CD4-positive, alpha-beta T cell treated with Interleukin-17A for 1 hour (primary cell): ENCODE results near the gene SGMS1.
"Not testable (repeated sequence)": the region's sequence is repeated elsewhere in the genome, so short reads cannot be mapped to it uniquely, and the experiment has no call there.

ENCODE experiments used
- DNase-seq: peaks from one replicate; pipeline ENCODE4 v3.0.0-alpha.2; 2020

SGMS1 gene

DNA sequence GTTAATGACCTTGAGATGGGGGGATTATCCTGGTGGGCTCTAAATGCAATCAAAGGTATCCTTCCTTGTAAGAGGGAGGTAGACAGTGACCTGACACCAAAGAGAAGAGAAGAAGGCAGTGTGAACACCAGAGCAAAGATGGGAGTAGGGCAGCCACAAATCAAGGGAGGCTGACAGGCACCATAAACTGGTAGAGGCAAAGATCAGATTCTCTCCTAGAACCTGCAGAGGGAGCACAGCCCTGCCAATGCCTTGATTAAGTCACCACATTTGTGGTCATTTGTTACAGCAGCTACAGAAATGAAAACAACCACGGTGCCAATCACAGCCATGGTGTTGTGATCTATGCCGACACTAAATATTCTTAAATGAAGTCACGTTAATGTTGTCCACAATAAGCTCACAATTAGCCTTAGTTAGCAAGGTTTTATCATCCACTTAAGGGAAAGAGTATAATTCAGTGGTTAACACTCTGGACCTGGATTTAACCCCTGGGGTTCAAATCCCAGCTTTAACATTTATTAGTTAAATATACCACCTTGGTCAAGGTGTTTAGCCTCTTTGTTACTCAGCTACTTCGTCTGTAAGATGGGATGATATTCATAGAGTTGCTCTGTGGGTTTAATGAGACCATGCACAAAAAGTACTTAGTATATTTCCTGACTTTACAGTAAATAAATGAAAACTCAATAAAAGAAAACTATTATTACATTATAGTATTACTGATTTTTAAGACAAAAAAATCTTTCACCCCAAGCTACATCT, 70.8 kb downstream of the SGMS1 start:
- DNase-seq: peak; percentile 61

GRCh38 chr10:50552308-50552707, 71.4 kb downstream of the SGMS1 start:
- DNase-seq: no peak

- no peak for DNase-seq
Observed at GRCh38 chr10:50551894-50552293, 71.9 kb downstream of the SGMS1 start.

DNA sequence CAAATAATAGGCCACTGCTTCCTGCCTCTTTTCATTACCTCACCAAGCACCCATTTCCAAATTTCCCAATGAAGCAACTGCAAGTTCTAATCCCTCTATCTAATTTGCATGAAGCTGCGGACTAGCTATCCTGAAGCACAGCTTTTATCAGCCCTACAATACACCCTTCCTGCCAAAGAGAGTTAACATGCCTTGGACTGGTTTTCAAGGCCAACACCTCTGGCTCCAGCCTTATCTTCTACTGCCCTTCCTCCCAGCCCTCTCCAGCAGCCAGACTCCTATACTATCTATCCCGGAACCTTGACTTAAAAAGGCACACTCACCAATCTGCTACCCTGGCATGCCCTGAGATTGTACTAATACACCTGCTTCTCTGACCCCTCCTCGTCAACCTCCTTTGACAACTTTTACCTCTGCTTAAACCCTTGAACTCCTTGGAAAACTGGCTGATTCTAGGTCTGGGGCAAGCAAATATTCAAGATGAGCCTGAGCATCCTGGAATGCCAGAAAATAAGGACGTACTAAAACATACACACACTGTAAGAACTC, 73.4 kb downstream of the SGMS1 start:
- DNase-seq: no peak

- not testable (repeated sequence) for DNase-seq
Observed at GRCh38 chr10:50549186-50549585, 74.6 kb downstream of the SGMS1 start.

DNA sequence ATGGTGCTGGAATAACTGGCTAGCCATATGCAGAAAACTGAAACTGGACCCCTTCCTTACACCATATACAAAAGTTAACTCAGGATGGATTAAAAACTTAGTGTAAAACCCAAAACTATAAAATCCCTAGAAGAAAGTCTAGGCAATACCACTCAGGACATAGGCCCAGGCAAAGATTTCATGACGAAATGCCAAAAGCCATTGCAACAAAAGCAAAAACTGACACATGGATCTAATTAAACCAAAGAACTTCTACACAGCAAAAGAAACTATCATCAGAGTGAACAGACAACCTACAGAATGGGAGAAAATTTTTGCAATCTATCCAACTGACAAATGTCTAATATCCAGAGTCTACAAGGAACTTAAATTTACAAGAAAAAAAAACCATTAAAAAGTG, 75.3 kb downstream of the SGMS1 start:
- not testable (repeated sequence) for DNase-seq

- DNase-seq: not testable (repeated sequence)
Observed at GRCh38 chr10:50546287-50546686, 77.5 kb downstream of the SGMS1 start.

GRCh38 chr10:50545846-50546245, 77.9 kb downstream of the SGMS1 start:
- DNase-seq: no peak

DNA sequence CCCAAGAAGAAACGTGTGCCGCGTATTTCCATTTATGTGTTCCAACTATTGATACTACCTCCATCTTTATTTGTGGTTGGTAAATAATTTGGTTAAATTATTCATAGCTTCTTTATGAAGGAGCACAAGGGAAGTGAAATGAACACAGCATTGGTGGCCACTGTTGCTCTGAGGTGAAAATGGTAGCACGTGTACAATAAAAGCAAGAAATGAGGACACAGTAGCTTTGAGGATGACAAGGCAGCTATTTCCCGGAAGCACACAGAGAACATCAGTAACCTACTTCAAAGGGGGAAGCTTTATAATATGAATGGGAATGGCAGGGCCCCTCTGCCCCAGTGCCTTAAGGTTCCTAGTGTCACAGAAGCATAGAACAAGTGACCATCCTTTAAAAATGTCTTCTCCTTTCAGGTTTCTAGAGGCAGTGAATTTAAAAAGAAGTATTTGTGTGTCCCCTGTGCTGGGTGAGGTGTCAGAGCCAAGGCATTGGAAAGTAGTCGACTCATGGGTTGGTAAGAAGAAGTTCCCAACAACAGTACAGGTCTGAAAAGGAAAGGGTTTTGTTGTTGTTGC, 78.8 kb downstream of the SGMS1 start:
- DNase-seq: no peak

- DNase-seq: no peak
Observed at GRCh38 chr10:50544095-50544856, 79.5 kb downstream of the SGMS1 start.

- no peak for DNase-seq
Observed at GRCh38 chr10:50542871-50543270, 80.9 kb downstream of the SGMS1 start.

- no peak for DNase-seq
Observed at GRCh38 chr10:50541921-50542320, 81.8 kb downstream of the SGMS1 start.

DNA sequence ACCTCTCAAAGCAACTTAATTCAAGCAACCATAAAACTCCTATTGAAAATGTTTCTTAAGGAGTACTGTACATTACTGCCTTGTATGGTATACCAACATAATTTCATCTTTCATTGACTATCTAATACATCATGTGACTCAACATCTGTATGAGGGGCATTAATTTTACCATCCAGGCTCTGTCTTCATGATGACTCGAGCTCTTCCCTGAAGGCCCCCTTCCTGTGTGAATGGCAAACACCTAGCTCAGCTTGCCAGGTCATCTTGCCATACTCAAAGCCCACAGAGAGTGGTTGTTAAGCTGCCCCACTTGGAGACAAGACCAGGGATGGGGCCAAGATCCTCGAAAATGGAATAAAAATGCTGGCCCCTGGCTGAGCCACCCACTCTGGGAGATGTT, 82.4 kb downstream of the SGMS1 start:
- no peak for DNase-seq

DNA sequence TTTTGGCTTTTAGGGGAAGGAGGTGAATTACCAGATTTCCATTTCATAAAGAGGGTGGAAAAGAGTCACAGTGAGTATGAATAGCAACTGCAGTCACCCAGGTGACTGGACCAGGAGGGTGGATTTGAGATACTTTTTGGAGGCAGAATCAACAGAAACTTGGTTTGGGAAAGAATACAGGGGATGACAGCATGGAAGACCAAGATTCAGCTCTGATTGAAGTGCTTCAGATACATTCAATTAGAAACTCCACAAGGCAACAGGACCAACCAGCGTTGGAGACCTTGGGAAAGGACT, 83.0 kb downstream of the SGMS1 start:
- no peak for DNase-seq

- DNase-seq: peak; percentile 19
Observed at GRCh38 chr10:50540069-50540825, 83.5 kb downstream of the SGMS1 start.

DNA sequence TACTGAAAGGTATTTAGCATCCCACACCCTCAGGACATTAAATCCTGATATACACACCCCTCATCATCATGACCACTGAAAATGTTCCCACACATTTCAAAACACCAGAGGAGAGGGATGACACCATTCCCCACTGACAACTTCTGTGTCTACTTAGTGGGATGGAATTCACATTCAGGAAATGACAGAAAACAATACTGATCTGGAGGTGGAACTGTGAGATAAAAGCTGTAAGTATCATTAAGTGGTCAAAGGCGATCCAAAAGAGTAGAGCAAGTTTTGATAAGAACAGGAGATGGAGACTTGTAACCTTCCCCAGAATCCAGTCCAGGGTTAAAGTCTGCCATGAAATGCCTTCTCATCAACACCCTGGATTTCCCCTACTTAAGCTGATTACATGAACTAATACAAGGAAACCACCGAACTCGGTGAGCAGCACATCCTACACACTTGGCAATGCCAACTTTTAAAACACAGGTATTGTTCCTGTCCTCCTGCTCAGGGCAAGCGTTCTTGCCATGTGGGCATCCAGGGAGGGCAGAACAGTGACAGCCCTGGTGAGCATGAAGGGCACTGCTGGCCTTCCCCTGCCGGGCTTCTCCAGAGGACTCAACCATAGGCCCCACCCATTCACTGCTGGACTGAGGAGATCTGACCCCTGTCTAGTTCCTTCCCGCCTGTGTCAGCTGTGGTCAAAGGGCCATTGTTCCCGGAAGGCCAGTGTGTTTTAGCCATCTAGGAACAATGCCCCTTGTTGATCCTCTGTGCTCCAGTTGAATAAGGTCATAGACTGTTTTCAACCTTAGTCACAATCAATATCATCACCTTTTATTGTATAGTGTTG, 85.0 kb downstream of the SGMS1 start:
- DNase-seq: peak; percentile 15

DNA sequence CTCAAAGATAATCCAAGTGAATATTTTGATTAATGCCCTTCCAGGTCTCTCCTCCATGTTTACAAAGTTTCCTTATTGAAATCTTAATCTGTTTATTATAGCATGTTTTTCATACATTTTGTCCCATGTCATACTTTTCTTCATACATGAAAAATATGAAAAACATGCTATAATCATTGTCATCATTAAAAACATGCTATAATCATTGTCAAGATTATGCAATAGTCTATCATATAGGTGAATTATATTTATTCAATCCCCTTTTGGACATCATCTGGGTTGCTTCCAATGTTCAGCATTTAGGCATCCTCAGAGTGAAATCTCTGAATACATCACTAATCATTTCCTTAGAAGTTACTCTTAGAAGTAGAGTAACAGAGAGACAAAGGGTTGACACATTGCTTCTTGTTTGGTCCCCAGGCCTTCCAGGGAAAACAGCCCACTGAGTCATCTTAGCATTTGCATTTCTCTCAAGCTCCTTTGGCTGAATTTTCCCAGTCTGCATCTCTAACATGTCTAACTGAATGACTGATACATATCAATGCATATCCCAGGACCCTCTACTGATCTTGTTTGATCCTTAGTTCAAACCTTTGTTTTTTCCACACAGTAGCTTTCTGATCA, 87.0 kb downstream of the SGMS1 start:
- DNase-seq: no peak

GRCh38 chr10:50534748-50535376, 88.9 kb downstream of the SGMS1 start:
- not testable (repeated sequence) for DNase-seq

- DNase-seq: no peak
Observed at GRCh38 chr10:50533296-50533695, 90.5 kb downstream of the SGMS1 start.

DNA sequence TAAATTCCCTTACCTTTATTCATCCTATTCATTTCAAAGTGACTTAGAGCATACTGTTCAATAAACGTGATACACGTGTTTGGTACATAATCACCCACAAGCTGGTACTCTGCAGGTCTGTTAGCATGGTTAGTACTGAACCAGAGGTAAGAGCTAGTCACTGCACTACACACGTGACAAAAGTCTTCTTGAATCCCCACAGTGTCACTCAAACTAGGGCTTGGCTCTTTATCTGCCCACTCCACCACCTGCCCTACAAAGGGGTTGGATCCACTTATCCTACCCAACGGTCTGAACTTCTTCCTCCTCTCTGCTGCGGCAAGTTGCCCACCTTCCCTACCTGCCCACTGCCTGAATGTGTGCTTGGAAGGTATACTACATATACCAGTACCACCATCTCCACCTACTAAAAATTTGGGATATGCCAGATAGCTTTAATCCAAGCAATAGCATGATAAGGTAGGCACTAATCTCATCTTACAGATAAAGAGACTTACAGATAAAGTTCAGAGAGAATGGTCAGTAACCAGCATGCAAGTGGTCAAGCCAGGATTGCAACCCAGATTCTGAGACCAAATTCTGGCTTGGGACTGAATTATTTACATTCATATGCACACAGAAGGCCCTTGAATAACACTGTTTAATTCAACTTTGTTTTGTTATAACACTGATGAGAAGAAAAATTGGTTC, 92.2 kb downstream of the SGMS1 start:
- DNase-seq: no peak

DNA sequence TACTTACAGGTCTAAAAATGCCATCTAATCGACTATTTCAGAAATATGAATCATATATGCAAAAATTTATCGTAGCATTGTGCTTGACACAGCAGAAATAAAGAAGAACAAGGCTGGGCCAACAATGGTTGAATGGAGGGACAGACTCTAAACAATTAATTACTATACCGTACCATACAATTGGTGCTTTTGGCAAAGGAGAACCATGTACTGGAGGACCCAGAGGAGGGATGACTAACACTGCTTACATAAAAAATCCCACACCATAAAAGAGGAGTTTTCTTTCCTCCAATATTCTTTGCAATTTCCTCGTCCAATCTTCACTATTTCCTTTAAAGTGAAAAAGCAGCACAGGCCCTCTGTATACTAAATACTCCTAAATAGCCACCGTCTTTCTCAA, 94.1 kb downstream of the SGMS1 start:
- no peak for DNase-seq
